RWPE2 (cell line): ENCODE measurements around the gene ALDH2.

Experiments
- ATAC-seq: fragments of 200-7000 bp; cut with Tn5 transposase; 3 replicates; pipeline ENCODE4 v1.9.1; 2021; ENCODE audit warnings: low read depth
- DNase-seq: peaks from one replicate; pipeline ENCODE4 v3.0.0-alpha.2; 2020; ENCODE audit warnings: low spot score
- H3K27ac ChIP-seq: fragments of 450-650 bp; 2 replicates; pipeline ENCODE4 v1.5.1; 2017; ENCODE audit warnings: mild to moderate bottlenecking; ENCODE audit not compliant: poor library complexity, severe bottlenecking
- H3K27me3 ChIP-seq: fragments of 250-450 bp; sonication (Bioruptor Pico); 2 replicates; pipeline ENCODE4 v1.5.1; 2021; ENCODE audit warnings: mild to moderate bottlenecking, moderate library complexity; ENCODE audit not compliant: insufficient read depth, poor library complexity, severe bottlenecking
- H3K36me3 ChIP-seq: fragments of 250-450 bp; sonication (Bioruptor Pico); 2 replicates; pipeline ENCODE4 v1.5.1; 2020; ENCODE audit warnings: low read depth, mild to moderate bottlenecking, moderate library complexity
- H3K4me1 ChIP-seq: fragments of 250-450 bp; sonication (Bioruptor Pico); 2 replicates; pipeline ENCODE4 v1.5.1; 2021; ENCODE audit warnings: mild to moderate bottlenecking, moderate library complexity; ENCODE audit not compliant: insufficient read depth, poor library complexity, severe bottlenecking
- H3K4me3 ChIP-seq: fragments of 250-450 bp; sonication (Bioruptor Pico); 2 replicates; pipeline ENCODE4 v1.5.1; 2021; ENCODE audit warnings: mild to moderate bottlenecking, moderate library complexity; ENCODE audit not compliant: severe bottlenecking
- H3K9me3 ChIP-seq: fragments of 250-450 bp; sonication (Bioruptor Pico); 2 replicates; pipeline ENCODE4 v1.5.1; 2021; ENCODE audit warnings: mild to moderate bottlenecking, moderate library complexity; ENCODE audit not compliant: severe bottlenecking
- CTCF ChIP-seq: fragments of 450-650 bp; IDR thresholded peaks from one replicate; pipeline ENCODE4 v1.5.1; 2017; ENCODE audit warnings: mild to moderate bottlenecking, moderate library complexity; ENCODE audit not compliant: poor library complexity, severe bottlenecking

Gene ALDH2

GRCh38 chr12:111777345-111778045 is 10.8 kb downstream of the ALDH2 start:
- no peaks in the 10 kb centered on the region for H3K9me3 ChIP-seq
- ATAC-seq = no peak
- no peak overlapping the region for H3K27ac ChIP-seq
- peaks cover 5% of the 10 kb centered on the region; the same call in 1 of the 2 replicates for H3K36me3 ChIP-seq
- H3K4me3 ChIP-seq = no peak overlapping the region
- no peak for TF ChIP-seq CTCF
- no peak for DNase-seq
- H3K4me1 ChIP-seq = peaks cover 31% of the 10 kb centered on the region
- H3K27me3 ChIP-seq = no peaks in the 10 kb centered on the region

GRCh38 chr12:111780166-111780565 is 13.4 kb downstream of the ALDH2 start:
- DNase-seq (no peak), ATAC-seq (no peak)
- no peak overlapping the region for H3K4me3 ChIP-seq
- H3K4me1 ChIP-seq = peaks cover 11% of the 10 kb centered on the region
- no peaks in the 10 kb centered on the region for H3K27me3 ChIP-seq
- H3K36me3 ChIP-seq = peaks cover 19% of the 10 kb centered on the region; the same call in 1 of the 2 replicates
- no peak overlapping the region for H3K27ac ChIP-seq
- no peaks in the 10 kb centered on the region for H3K9me3 ChIP-seq
- TF ChIP-seq CTCF = no peak

- H3K4me1 ChIP-seq = peaks cover 6% of the 10 kb centered on the region
- no peak for DNase-seq
Observed at GRCh38 chr12:111780615-111781014, 13.9 kb downstream of the ALDH2 start.

GRCh38 chr12:111781085-111781658 is 14.4 kb downstream of the ALDH2 start:
- Histone ChIP-seq H3K27me3 (no peaks in the 10 kb centered on the region), H3K27ac (no peak overlapping the region), H3K4me3 (no peak overlapping the region), H3K4me1 (peaks cover under 1% of the 10 kb centered on the region), H3K36me3 (peaks cover 29% of the 10 kb centered on the region; the same call in 1 of the 2 replicates), H3K9me3 (no peaks in the 10 kb centered on the region)
- no peak for ATAC-seq
- DNase-seq = no peak
- TF ChIP-seq CTCF = no peak

More at GRCh38 chr12:111780615-111781014, 13.9 kb downstream of the ALDH2 start:
- H3K27me3 ChIP-seq = no peaks in the 10 kb centered on the region
- H3K9me3 ChIP-seq = no peaks in the 10 kb centered on the region
- H3K27ac ChIP-seq = no peak overlapping the region
- peaks cover 24% of the 10 kb centered on the region; the same call in 1 of the 2 replicates for H3K36me3 ChIP-seq
- no peak overlapping the region for H3K4me3 ChIP-seq
- peak; percentile 71 for ATAC-seq
- TF ChIP-seq CTCF = no peak

- no peak for TF ChIP-seq CTCF
- Histone ChIP-seq H3K36me3 (peaks cover 30% of the 10 kb centered on the region; the same call in 1 of the 2 replicates), H3K4me3 (no peak overlapping the region), H3K4me1 (no peaks in the 10 kb centered on the region), H3K9me3 (no peaks in the 10 kb centered on the region), H3K27me3 (no peaks in the 10 kb centered on the region), H3K27ac (no peak overlapping the region)
- ATAC-seq (no peak), DNase-seq (no peak)
Observed at GRCh38 chr12:111783046-111783445, 16.3 kb downstream of the ALDH2 start.
